GM23338 (cell line): ENCODE measurements around the gene ZBTB39. TPM values are rescaled to one million over a fixed set of nuclear protein-coding genes. Genes with fewer than 3 reads are reported as not detected.

Source experiments
- ATAC-seq: fragments of 200-7000 bp; cut with Tn5 transposase; 3 replicates; pipeline ENCODE4 v1.9.1; 2020
- DNase-seq: peaks from one replicate; pipeline ENCODE4 v3.0.0-alpha.2; 2015; ENCODE audit warnings: low spot score
- H2AFZ ChIP-seq: fragments of 200-600 bp; sonication (generic); 2 replicates; pipeline ENCODE4 v1.8.0; 2016; ENCODE audit warnings: antibody characterized with exemption, mild to moderate bottlenecking, moderate library complexity
- H3F3A ChIP-seq: fragments of 200-600 bp; sonication (generic); replicated peaks from 2 replicates; pipeline ENCODE4 v1.8.0; 2017; ENCODE audit warnings: antibody characterized with exemption, mixed run types, low read depth
- H3K27ac ChIP-seq: fragments of 200-600 bp; sonication (generic); 2 replicates; pipeline ENCODE4 v1.6.1; 2016; ENCODE audit warnings: low read depth
- H3K27me3 ChIP-seq: fragments of 200-600 bp; sonication (generic); 2 replicates; pipeline ENCODE4 v1.8.0; 2016; ENCODE audit warnings: mild to moderate bottlenecking, mixed run types, moderate library complexity; ENCODE audit not compliant: insufficient read depth
- H3K36me3 ChIP-seq: fragments of 200-600 bp; sonication (generic); 2 replicates; pipeline ENCODE4 v1.8.0; 2016; ENCODE audit warnings: mild to moderate bottlenecking; ENCODE audit not compliant: insufficient read depth
- H3K4me1 ChIP-seq: fragments of 200-600 bp; sonication (generic); 2 replicates; pipeline ENCODE4 v1.8.0; 2016; ENCODE audit warnings: mild to moderate bottlenecking, moderate library complexity; ENCODE audit not compliant: insufficient read depth
- H3K4me2 ChIP-seq: fragments of 200-600 bp; sonication (generic); 2 replicates; pipeline ENCODE4 v1.7.1; 2017; ENCODE audit warnings: mixed run types
- H3K4me3 ChIP-seq: fragments of 200-600 bp; sonication (generic); 2 replicates; pipeline ENCODE4 v1.6.1; 2016; ENCODE audit warnings: mixed run types
- H3K79me2 ChIP-seq: fragments of 200-600 bp; sonication (generic); replicated peaks from 2 replicates; pipeline ENCODE4 v1.8.0; 2017; ENCODE audit warnings: mild to moderate bottlenecking; ENCODE audit not compliant: insufficient read depth
- H3K9me2 ChIP-seq: fragments of 200-600 bp; sonication (generic); 2 replicates; pipeline ENCODE4 v1.8.0; 2017; ENCODE audit not compliant: insufficient read depth
- H4K20me1 ChIP-seq: fragments of 200-600 bp; sonication (generic); replicated peaks from 2 replicates; pipeline ENCODE4 v1.8.0; 2017; ENCODE audit warnings: mild to moderate bottlenecking; ENCODE audit not compliant: insufficient read depth
- H3K27ac Mint-ChIP-seq: 2 replicates; pipeline ENCODE4 v1.8.0; 2020; ENCODE audit warnings: inconsistent platforms, mild to moderate bottlenecking, moderate library complexity, mixed read lengths
- H3K27me3 Mint-ChIP-seq: 3 replicates; pipeline ENCODE4 v1.8.0; 2022; ENCODE audit warnings: low read depth, mild to moderate bottlenecking, moderate library complexity, mixed read lengths, inconsistent platforms; ENCODE audit not compliant: insufficient read depth, poor library complexity
- H3K36me3 Mint-ChIP-seq: 3 replicates; pipeline ENCODE4 v1.8.0; 2021; ENCODE audit warnings: low read depth, mild to moderate bottlenecking, inconsistent platforms, moderate library complexity, mixed read lengths
- H3K4me1 Mint-ChIP-seq: 3 replicates; pipeline ENCODE4 v1.8.0; 2020; ENCODE audit warnings: mild to moderate bottlenecking, inconsistent platforms, mixed read lengths
- H3K4me3 Mint-ChIP-seq: 3 replicates; pipeline ENCODE4 v1.8.0; 2021; ENCODE audit warnings: moderate library complexity, mild to moderate bottlenecking, inconsistent platforms, mixed read lengths
- H3K9me3 Mint-ChIP-seq: 3 replicates; pipeline ENCODE4 v1.8.0; 2020; ENCODE audit warnings: moderate library complexity, mild to moderate bottlenecking, inconsistent platforms, mixed read lengths
- CREB1 ChIP-seq: fragments of 250-450 bp; sonication (Bioruptor Pico); IDR thresholded peaks from 2 replicates; pipeline ENCODE4 v1.5.0; 2020; ENCODE audit warnings: low read depth, mild to moderate bottlenecking, moderate library complexity
- CTCF ChIP-seq, 2 experiments: fragments of 200-600 bp in 1 of 2; sonication (generic) in 1 of 2; conservative IDR thresholded peaks; 2 replicates each; pipeline versions ENCODE4 v1.5.1 to v1.6.1; 2016 to 2017; ENCODE audit warnings: antibody characterized with exemption in 2 of 2, low read depth in 2 of 2, mild to moderate bottlenecking in 2 of 2, moderate library complexity in 1 of 2
- ETS1 ChIP-seq: IDR thresholded peaks from 2 replicates; pipeline ENCODE4 v1.6.1; 2016; ENCODE audit warnings: antibody characterized with exemption
- EZH2 ChIP-seq: fragments of 200-600 bp; sonication (generic); IDR thresholded peaks from one replicate; pipeline ENCODE4 v1.8.0; 2017; ENCODE audit warnings: antibody characterized with exemption, mild to moderate bottlenecking, low read depth; ENCODE audit not compliant: unreplicated experiment
- EZH2phosphoT487 ChIP-seq: fragments of 200-600 bp; sonication (generic); IDR thresholded peaks from one replicate; pipeline ENCODE4 v1.8.1; 2018; ENCODE audit warnings: antibody characterized with exemption; ENCODE audit not compliant: unreplicated experiment
- JUNB ChIP-seq: IDR thresholded peaks from one replicate; pipeline ENCODE4 v1.6.1; 2016; ENCODE audit warnings: antibody characterized with exemption; ENCODE audit not compliant: unreplicated experiment
- NANOG ChIP-seq: IDR thresholded peaks from 2 replicates; pipeline ENCODE4 v1.6.1; 2016; ENCODE audit warnings: antibody characterized with exemption, borderline replicate concordance
- POLR2AphosphoS5 ChIP-seq: IDR thresholded peaks from 2 replicates; pipeline ENCODE4 v1.6.1; 2016; ENCODE audit warnings: antibody characterized with exemption, low read depth
- REST ChIP-seq: IDR thresholded peaks from one replicate; pipeline ENCODE4 v1.6.1; 2018; ENCODE audit warnings: antibody characterized with exemption; ENCODE audit not compliant: unreplicated experiment
- STAT1 ChIP-seq: IDR thresholded peaks from one replicate; pipeline ENCODE4 v1.6.1; 2016; ENCODE audit warnings: antibody characterized with exemption; ENCODE audit not compliant: unreplicated experiment
- ZNF114 ChIP-seq: fragments of 250-450 bp; sonication (Bioruptor Pico); IDR thresholded peaks from 2 replicates; pipeline ENCODE4 v1.5.0; 2020; ENCODE audit warnings: mild to moderate bottlenecking, moderate library complexity
- ZNF331 ChIP-seq: fragments of 250-450 bp; sonication (Bioruptor Pico); IDR thresholded peaks from 2 replicates; pipeline ENCODE4 v1.5.0; 2020; ENCODE audit warnings: low read depth, mild to moderate bottlenecking, moderate library complexity
- ZNF462 ChIP-seq: fragments of 250-450 bp; sonication (Bioruptor Pico); IDR thresholded peaks from 2 replicates; pipeline ENCODE4 v1.5.0; 2020; ENCODE audit warnings: mild to moderate bottlenecking, moderate library complexity
- polyA plus RNA-seq: library from polyadenylated mRNA; unstranded; fragments of >200 nt; fragmentation: Nextera tagmentation; extraction: Ambion mirVana; gene quantifications from 2 replicates; pipeline ENCODE4 v1.2.1, GENCODE V29; 2016
- total RNA-seq: library from RNA; depleted of rRNA; stranded (reverse); fragments of >200 nt; shearing (Covaris generic); gene quantifications from 2 replicates; pipeline ENCODE4 v1.2.3, GENCODE V29; 2014

Gene ZBTB39
- total and polyA plus RNA-seq, 2 experiments from 2014 or later = 6.6 to 26.7 TPM

- no peaks in the 10 kb centered on the region for H3K9me3 Mint-ChIP-seq
- Histone ChIP-seq H4K20me1 (no peaks in the 10 kb centered on the region), H3K9me2 (peaks cover 10% of the 10 kb centered on the region; the same call in 1 of the 2 replicates), H3F3A (no peaks in the 10 kb centered on the region), H3K36me3 (no peaks in the 10 kb centered on the region), H3K27me3 (no peaks in the 10 kb centered on the region), H2AFZ (no peak overlapping the region), H3K4me2 (no peak overlapping the region), H3K4me3 (no peak overlapping the region), H3K79me2 (no peaks in the 10 kb centered on the region), H3K27ac (no peak overlapping the region), H3K4me1 (no peaks in the 10 kb centered on the region)
- TF ChIP-seq POLR2AphosphoS5 = no peak
- TF ChIP-seq ZNF331 (CRISPR knock-in tag) = no peak
- no peak for TF ChIP-seq ZNF114 (CRISPR knock-in tag)
- no peak for TF ChIP-seq NANOG
- no peak for TF ChIP-seq STAT1
- TF ChIP-seq ETS1 = no peak
- TF ChIP-seq REST = no peak
- TF ChIP-seq CREB1 (CRISPR knock-in tag) = no peak
- no peak for TF ChIP-seq JUNB
- TF ChIP-seq EZH2phosphoT487 = no peak
- TF ChIP-seq EZH2 = no peak
- no peak for TF ChIP-seq ZNF462
- TF ChIP-seq CTCF (conservative IDR thresholded peaks at IDR 0.05; ENCODE audit: low read depth in 2 of 2) = no peak
- H3K27me3 Mint-ChIP-seq = peaks cover 5% of the 10 kb centered on the region
- ATAC-seq = no peak
- H3K27ac Mint-ChIP-seq = no peak overlapping the region
- H3K4me3 Mint-ChIP-seq = no peak overlapping the region
- H3K4me1 Mint-ChIP-seq = peaks cover 5% of the 10 kb centered on the region
- no peaks in the 10 kb centered on the region for H3K36me3 Mint-ChIP-seq
- DNase-seq = no peak
These were observed 33.9 kb upstream of the ZBTB39 start for GRCh38 chr12:57040211-57040610.
